ENCODE measurements around the gene SIGLEC10.
"Not testable (repeated sequence)": the region's sequence is repeated elsewhere in the genome, so short reads cannot be mapped to it uniquely, and the experiment has no call there.

Gene SIGLEC10

GRCh38 chr19:51448411-51449016 is 31.1 kb upstream of the SIGLEC10 start:
- H3K79me2 ChIP-seq (ENCODE audit: control insufficient read depth, low read length) = no peaks in the 10 kb centered on the region
- peaks cover 9% of the 10 kb centered on the region for H3K9me3 ChIP-seq (ENCODE audit: control insufficient read depth, insufficient read depth, low read length)
- no peaks in the 10 kb centered on the region for H3K36me3 ChIP-seq (ENCODE audit: control insufficient read depth, low read length)
- no peaks in the 10 kb centered on the region for H4K20me1 ChIP-seq (ENCODE audit: control insufficient read depth, insufficient read depth, low read depth, low read length)
- H3K27me3 ChIP-seq (ENCODE audit: control insufficient read depth, low read length) = peaks cover 14% of the 10 kb centered on the region
- H3F3A ChIP-seq (ENCODE audit: control insufficient read depth, insufficient read depth) = no peaks in the 10 kb centered on the region
- TF ChIP-seq CTCF (IDR thresholded peaks at IDR 0.05; ENCODE audit: low read depth, low read length, poor library complexity, severe bottlenecking) = no peak
- no peak for TF ChIP-seq EZH2phosphoT487 (IDR thresholded peaks at IDR 0.05; ENCODE audit: borderline replicate concordance, low read length)
- H3K4me1 ChIP-seq (ENCODE audit: control insufficient read depth, low read length) = no peaks in the 10 kb centered on the region
- no peaks in the 10 kb centered on the region for H3K9me2 ChIP-seq (replicated peaks; ENCODE audit: control insufficient read depth, low read length)
- no peak overlapping the region for H3K4me3 ChIP-seq (ENCODE audit: low read length)
- no peak overlapping the region for H3K27ac ChIP-seq (ENCODE audit: low read depth, low read length)
- H3K4me2 ChIP-seq (ENCODE audit: low read length) = no peak overlapping the region

GRCh38 chr19:51448011-51448410 is 30.6 kb upstream of the SIGLEC10 start:
- Histone ChIP-seq H3F3A (ENCODE audit: control insufficient read depth, insufficient read depth) (no peaks in the 10 kb centered on the region), H3K4me1 (ENCODE audit: control insufficient read depth, low read length) (no peaks in the 10 kb centered on the region), H3K36me3 (ENCODE audit: control insufficient read depth, low read length) (no peaks in the 10 kb centered on the region), H4K20me1 (ENCODE audit: control insufficient read depth, insufficient read depth, low read depth, low read length) (no peaks in the 10 kb centered on the region), H3K27me3 (ENCODE audit: control insufficient read depth, low read length) (peaks cover 17% of the 10 kb centered on the region), H3K79me2 (ENCODE audit: control insufficient read depth, low read length) (no peaks in the 10 kb centered on the region), H3K4me2 (ENCODE audit: low read length) (no peak overlapping the region), H3K9me2 (replicated peaks; ENCODE audit: control insufficient read depth, low read length) (no peaks in the 10 kb centered on the region), H3K27ac (ENCODE audit: low read depth, low read length) (no peak overlapping the region), H3K4me3 (ENCODE audit: low read length) (no peak overlapping the region), H3K9me3 (ENCODE audit: control insufficient read depth, insufficient read depth, low read length) (peaks cover 9% of the 10 kb centered on the region)
- TF ChIP-seq EZH2phosphoT487 (IDR thresholded peaks at IDR 0.05; ENCODE audit: borderline replicate concordance, low read length) (no peak), CTCF (IDR thresholded peaks at IDR 0.05; ENCODE audit: low read depth, low read length, poor library complexity, severe bottlenecking) (no peak)

GRCh38 chr19:51447510-51447909 is 30.1 kb upstream of the SIGLEC10 start:
- not testable (repeated sequence) for H3K9me3 ChIP-seq (ENCODE audit: control insufficient read depth, insufficient read depth, low read length); H3K79me2 ChIP-seq (ENCODE audit: control insufficient read depth, low read length); H3K4me1 ChIP-seq (ENCODE audit: control insufficient read depth, low read length); H3K27ac ChIP-seq (ENCODE audit: low read depth, low read length); H3K36me3 ChIP-seq (ENCODE audit: control insufficient read depth, low read length); H3F3A ChIP-seq (ENCODE audit: control insufficient read depth, insufficient read depth); H3K9me2 ChIP-seq (replicated peaks; ENCODE audit: control insufficient read depth, low read length); H4K20me1 ChIP-seq (ENCODE audit: control insufficient read depth, insufficient read depth, low read depth, low read length); H3K4me3 ChIP-seq (ENCODE audit: low read length); H3K4me2 ChIP-seq (ENCODE audit: low read length)
- peaks cover 20% of the 10 kb centered on the region for H3K27me3 ChIP-seq (ENCODE audit: control insufficient read depth, low read length)

GRCh38 chr19:51441410-51442390 is 24.3 kb upstream of the SIGLEC10 start:
- H3K27ac ChIP-seq (ENCODE audit: low read depth, low read length) = no peak overlapping the region
- no peaks in the 10 kb centered on the region for H3K79me2 ChIP-seq (ENCODE audit: control insufficient read depth, low read length)
- 0 out of 2 replicates have a peak, but pooled peaks cover 4% of the 10 kb centered on the region for H4K20me1 ChIP-seq (ENCODE audit: control insufficient read depth, insufficient read depth, low read depth, low read length)
- no peaks in the 10 kb centered on the region for H3K36me3 ChIP-seq (ENCODE audit: control insufficient read depth, low read length)
- peak overlapping the region; percentile 62 for H3K4me3 ChIP-seq (ENCODE audit: low read length)
- peaks cover 9% of the 10 kb centered on the region for H3F3A ChIP-seq (ENCODE audit: control insufficient read depth, insufficient read depth)
- TF ChIP-seq CTCF (IDR thresholded peaks at IDR 0.05; ENCODE audit: low read depth, low read length, poor library complexity, severe bottlenecking) (peak; percentile 15), EZH2phosphoT487 (IDR thresholded peaks at IDR 0.05; ENCODE audit: borderline replicate concordance, low read length) (peak; percentile 82; the same call in 1 of the 2 replicates)
- peaks cover 35% of the 10 kb centered on the region for H3K27me3 ChIP-seq (ENCODE audit: control insufficient read depth, low read length)
- H3K4me1 ChIP-seq (ENCODE audit: control insufficient read depth, low read length) = peaks cover 20% of the 10 kb centered on the region
- H3K9me2 ChIP-seq (replicated peaks; ENCODE audit: control insufficient read depth, low read length) = no peaks in the 10 kb centered on the region
- H3K4me2 ChIP-seq (ENCODE audit: low read length) = peak overlapping the region; percentile 84
- H3K9me3 ChIP-seq (ENCODE audit: control insufficient read depth, insufficient read depth, low read length) = no peaks in the 10 kb centered on the region
